GM12801 (cell line): ENCODE results near the gene PLOD3.

ENCODE experiments used
- CTCF ChIP-seq: IDR thresholded peaks from one replicate; pipeline ENCODE4 v1.5.1; 2011; ENCODE audit warnings: control low read depth; ENCODE audit not compliant: insufficient read length; ENCODE audit errors: extremely low read depth

PLOD3 gene

DNA sequence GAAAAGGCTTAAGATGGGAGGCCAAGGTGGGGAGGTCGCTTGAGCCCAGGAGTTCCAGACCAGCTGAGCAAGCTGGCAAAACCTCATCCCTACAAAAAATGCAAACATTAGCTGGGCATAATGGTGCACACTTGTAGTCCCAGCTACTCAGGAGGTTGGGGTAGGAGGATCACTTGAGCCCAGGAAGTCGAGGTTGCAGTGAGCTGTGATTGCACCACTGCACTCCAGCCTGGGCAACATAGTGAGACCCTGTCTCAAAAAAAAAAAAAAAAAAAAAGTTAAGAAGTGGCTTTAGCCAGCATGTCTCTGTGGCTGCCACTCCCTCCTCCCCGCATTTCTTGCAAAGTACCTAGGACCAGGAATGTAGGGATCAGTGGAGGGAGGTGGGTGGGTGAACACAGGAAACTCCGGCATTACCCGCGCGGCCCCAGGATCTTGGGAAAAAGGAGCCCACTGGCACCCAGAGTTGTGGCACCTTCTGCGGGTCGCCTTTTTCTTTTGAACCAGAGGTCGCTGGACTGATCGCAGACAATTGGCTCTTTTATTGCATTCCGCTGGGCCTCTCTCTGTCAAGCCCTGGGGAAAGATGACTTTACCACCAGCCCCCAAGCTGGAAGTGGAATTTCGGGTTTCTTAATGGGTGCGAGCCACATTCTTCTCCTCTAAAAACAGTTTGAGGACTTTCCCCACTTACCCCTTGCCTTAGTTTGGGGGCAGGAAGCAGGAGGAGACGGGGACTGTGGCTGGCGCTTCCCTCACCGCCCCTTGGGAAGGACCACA is 55.5 kb downstream of the PLOD3 start:
- TF ChIP-seq CTCF: no peak

DNA sequence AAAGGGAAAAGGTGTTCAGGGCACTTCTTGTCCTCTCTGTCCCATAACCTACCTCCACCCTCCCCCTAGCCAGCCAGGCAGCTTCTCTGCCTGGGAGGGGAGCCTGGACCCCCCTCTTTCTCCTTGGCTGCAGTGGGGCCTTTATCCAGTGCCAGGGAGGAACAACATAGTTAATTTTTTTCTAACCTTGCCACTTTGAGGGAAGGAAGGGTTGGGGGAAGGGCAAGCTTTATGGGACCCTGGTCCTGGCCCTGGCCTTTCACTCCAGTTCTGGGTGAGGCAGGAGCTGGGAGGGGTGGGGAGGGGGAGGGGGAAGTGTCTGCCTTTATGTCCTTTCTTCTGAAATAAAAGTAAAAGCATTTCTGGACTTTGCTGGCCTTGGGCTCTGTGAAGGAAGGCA is 56.5 kb downstream of the PLOD3 start:
- no peak for TF ChIP-seq CTCF

DNA sequence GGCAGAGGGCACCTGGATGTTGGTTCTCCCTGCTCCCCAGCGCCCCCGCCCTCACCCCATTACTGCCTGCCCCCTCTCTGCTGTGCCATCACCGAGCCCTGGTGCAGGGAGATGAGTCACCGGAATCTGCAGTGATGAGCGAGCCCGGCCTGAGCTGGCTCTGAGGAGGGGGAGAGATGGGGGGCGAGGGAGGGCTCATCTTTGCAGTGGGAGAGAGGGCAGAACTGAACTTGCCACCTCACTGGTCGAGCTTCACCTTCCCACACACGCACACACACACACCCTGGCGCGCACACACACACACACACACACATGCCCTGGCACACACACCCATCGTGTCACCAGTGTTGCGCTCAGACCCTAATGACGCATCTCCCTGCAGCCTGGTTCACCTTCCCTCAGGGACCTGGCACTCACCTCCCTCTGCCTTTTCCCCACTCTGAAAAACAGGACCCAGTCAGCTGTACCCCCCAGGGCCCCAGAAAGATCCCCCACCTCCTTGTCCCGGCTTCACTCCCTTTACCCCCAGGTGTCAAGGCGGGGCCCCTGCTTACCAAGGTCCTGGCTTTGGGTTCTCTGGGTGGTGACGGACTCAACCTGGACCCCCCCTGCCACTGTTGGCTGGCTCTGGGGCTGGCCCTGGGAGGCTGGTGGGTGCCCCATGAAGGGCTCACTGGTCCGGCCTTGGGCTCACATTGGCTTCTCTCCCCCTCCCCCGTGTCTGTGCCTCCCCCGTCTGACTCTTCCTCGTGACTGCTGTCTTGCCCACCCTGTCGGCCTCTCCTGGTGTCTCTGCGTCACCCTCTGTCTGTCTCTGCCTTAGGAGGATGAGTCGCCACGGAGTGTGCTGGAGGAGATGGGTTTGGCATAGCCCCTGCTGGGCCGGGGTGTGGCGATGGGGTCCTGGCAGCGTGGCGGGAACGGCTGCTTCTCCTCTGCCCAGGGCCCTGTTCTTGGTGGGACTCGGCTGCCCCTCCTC is 57.4 kb downstream of the PLOD3 start:
- no peak for TF ChIP-seq CTCF

GRCh38 chr7:101156866-101157589 is 60.4 kb downstream of the PLOD3 start:
- no peak for TF ChIP-seq CTCF

GRCh38 chr7:101156277-101156676 is 61.1 kb downstream of the PLOD3 start:
- TF ChIP-seq CTCF: no peak
